HepG2 (cell line): ENCODE measurements around the gene ZMYND8. TPM values are rescaled to one million over a fixed set of nuclear protein-coding genes. Genes with fewer than 3 reads are reported as not detected.

Source experiments
- ATAC-seq: fragments of 200-7000 bp; cut with Tn5 transposase; 3 replicates; pipeline ENCODE4 v1.9.1; 2020; ENCODE audit warnings: mild to moderate bottlenecking, moderate library complexity
- BruUV-seq: library from RNA; stranded (reverse); fragments of 400-500 nt; replicated peaks from 2 replicates; lab custom pipeline; 2021; lab: Mats Ljungman, UMichigan
- CTCF ChIA-PET: fragments of 300-600 bp; formaldehyde crosslinking; extraction: SDS; loops from one replicate; lab custom pipeline; 2021; ENCODE audit warnings: low total read pairs, inconsistent platforms, low intra/inter-chr PET ratio; lab: Yijun Ruan, JAX
- POLR2A ChIA-PET: fragments of 350-600 bp; sonication (Branson Sonifier 250); formaldehyde crosslinking; loops from one replicate; lab custom pipeline; 2020; ENCODE audit warnings: antibody characterized with exemption, inconsistent platforms; lab: Yijun Ruan, JAX
- DNase-seq: peaks from one replicate; pipeline ENCODE4 v3.0.0-alpha.2; 2015; ENCODE audit warnings: low spot score
- FAIRE-seq: peaks from 3 replicates; lab custom pipeline; 2011; peaks lifted over from hg19 to GRCh38; lab: Jason Lieb, UNC
- H2AFZ ChIP-seq: one replicate; pipeline ENCODE4 v1.6.1; 2011; ENCODE audit warnings: low read length, inconsistent platforms
- H3K27ac ChIP-seq: fragments of 300-600 bp; 3 replicates; pipeline ENCODE4 v1.8.0; 2011; ENCODE audit warnings: mixed run types, mild to moderate bottlenecking, mixed read lengths, low read length, inconsistent platforms; ENCODE audit not compliant: insufficient read depth; ENCODE audit errors: extremely low read length
- H3K27me3 ChIP-seq, 2 experiments: fragments of 200-600 bp in 1 of 2; 2 replicates in 1 of 2; 3 replicates in 1 of 2; pipeline versions ENCODE4 v1.6.0 to v1.8.0; 2011; ENCODE audit warnings: low read length in 2 of 2, mild to moderate bottlenecking in 2 of 2, moderate library complexity in 2 of 2, inconsistent platforms in 1 of 2; ENCODE audit not compliant: insufficient read depth in 2 of 2, control insufficient read depth in 1 of 2
- H3K36me3 ChIP-seq, 2 experiments: fragments of 200-600 bp in 1 of 2; replicated peaks in 1 of 2; 2 replicates in 1 of 2; 3 replicates in 1 of 2; pipeline versions ENCODE4 v1.5.1 to v1.8.0; 2011; ENCODE audit warnings: low read length in 2 of 2, inconsistent platforms in 1 of 2; ENCODE audit not compliant: insufficient read depth in 2 of 2, control insufficient read depth in 1 of 2
- H3K4me1 ChIP-seq: 2 replicates; pipeline ENCODE4 v1.5.1; 2012; ENCODE audit warnings: low read length, inconsistent platforms; ENCODE audit not compliant: insufficient read depth
- H3K4me2 ChIP-seq: 2 replicates; pipeline ENCODE4 v1.6.0; 2011; ENCODE audit warnings: low read depth, low read length, inconsistent platforms
- H3K4me3 ChIP-seq, 3 experiments: fragments of 200-600 bp in 1 of 3; sonication (generic), shearing (Covaris generic) in 1 of 3; replicated peaks in 1 of 3; 2 replicates each; pipeline ENCODE4 v1.5.1; 2011 to 2016; ENCODE audit warnings: low read length in 3 of 3, inconsistent platforms in 2 of 3, low read depth in 2 of 3, mild to moderate bottlenecking in 2 of 3, control low read depth in 1 of 3, mixed read lengths in 1 of 3; ENCODE audit not compliant: insufficient read depth in 1 of 3
- H3K79me2 ChIP-seq: one replicate; pipeline ENCODE4 v1.6.1; 2011; ENCODE audit warnings: low read length, inconsistent platforms; ENCODE audit not compliant: insufficient read depth
- H3K9ac ChIP-seq: 2 replicates; pipeline ENCODE4 v1.6.0; 2011; ENCODE audit warnings: mild to moderate bottlenecking, low read depth, low read length, inconsistent platforms; ENCODE audit not compliant: insufficient read depth
- H3K9me3 ChIP-seq: 2 replicates; pipeline ENCODE4 v1.5.1; 2012; ENCODE audit warnings: mild to moderate bottlenecking, low read length
- H4K20me1 ChIP-seq: 2 replicates; pipeline ENCODE4 v1.6.0; 2011; ENCODE audit warnings: inconsistent platforms, mild to moderate bottlenecking, low read length, moderate library complexity; ENCODE audit not compliant: insufficient read depth
- ASH2L ChIP-seq: fragments of 300-600, 200-600 bp; sonication (generic); IDR thresholded peaks from 2 replicates; pipeline ENCODE4 v1.7.0; 2017; ENCODE audit warnings: low read depth, mild to moderate bottlenecking, moderate library complexity, mixed read lengths, low read length; ENCODE audit not compliant: insufficient read length
- ATF4 ChIP-seq, 2 experiments: fragments of 450-650 bp in 1 of 2; sonication (generic) in 1 of 2; formaldehyde crosslinking; IDR thresholded peaks; 2 replicates each; pipeline versions ENCODE4 v1.5.0 to v1.8.0; 2020 to 2022; ENCODE audit warnings: mild to moderate bottlenecking in 1 of 2, missing genetic modification reagents in 1 of 2
- GATA4 ChIP-seq: sonication (generic); IDR thresholded peaks from 2 replicates; pipeline ENCODE4 v1.6.1; 2016; ENCODE audit warnings: antibody characterized with exemption, low read depth, borderline replicate concordance
- GMEB1 ChIP-seq: sonication (generic); formaldehyde crosslinking; IDR thresholded peaks from 2 replicates; pipeline ENCODE4 v1.5.1; 2020; ENCODE audit warnings: missing genetic modification reagents, mild to moderate bottlenecking, borderline replicate concordance
- MED13 ChIP-seq: sonication (generic); formaldehyde crosslinking; IDR thresholded peaks from 2 replicates; pipeline ENCODE4 v1.5.0; 2020; ENCODE audit warnings: missing genetic modification reagents
- RAD21 ChIP-seq: fragments of 450-650 bp; formaldehyde crosslinking; IDR thresholded peaks from 2 replicates; pipeline ENCODE4 v1.5.0; 2020; ENCODE audit warnings: mild to moderate bottlenecking
- USF2 ChIP-seq, 2 experiments: sonication (generic) in 1 of 2; formaldehyde crosslinking in 1 of 2; IDR thresholded peaks; 2 replicates each; pipeline versions ENCODE4 v1.5.1 to v1.6.1; 2011 to 2020; ENCODE audit warnings: borderline replicate concordance in 1 of 2, low read depth in 1 of 2, low read length in 1 of 2, mild to moderate bottlenecking in 1 of 2, missing genetic modification reagents in 1 of 2, moderate library complexity in 1 of 2
- ZBTB2 ChIP-seq: sonication (generic); formaldehyde crosslinking; IDR thresholded peaks from 2 replicates; pipeline ENCODE4 v1.8.0; 2022; ENCODE audit warnings: low read depth, missing genetic modification reagents
- ZBTB43 ChIP-seq: sonication (generic); formaldehyde crosslinking; conservative IDR thresholded peaks from 2 replicates; pipeline ENCODE4 v1.4.0; 2020; ENCODE audit warnings: missing genetic modification reagents
- ZFP62 ChIP-seq: sonication (generic); formaldehyde crosslinking; IDR thresholded peaks from 2 replicates; pipeline ENCODE4 v1.4.0; 2020; ENCODE audit warnings: missing genetic modification reagents
- ZNF280B ChIP-seq: sonication (generic); formaldehyde crosslinking; IDR thresholded peaks from 2 replicates; pipeline ENCODE4 v1.5.0; 2020; ENCODE audit warnings: missing genetic modification reagents, mild to moderate bottlenecking, borderline replicate concordance
- ZNF44 ChIP-seq: sonication (generic); formaldehyde crosslinking; IDR thresholded peaks from 2 replicates; pipeline ENCODE4 v1.5.1; 2020; ENCODE audit warnings: mild to moderate bottlenecking, missing genetic modification reagents
- ZNF879 ChIP-seq: sonication (generic); formaldehyde crosslinking; IDR thresholded peaks from 2 replicates; pipeline ENCODE4 v1.8.1; 2023; ENCODE audit warnings: missing genetic modification reagents
- WGBS: methylation state at CpG from one replicate; pipeline ENCODE4 v1.1.6; 2017; ENCODE audit warnings: low lambda C conversion rate; 5-methylcytosine and 5-hydroxymethylcytosine counted together
- in situ Hi-C: cut with HindIII; loops from 2 replicates; pipeline ENCODE4 v1.10.0; 2017; ENCODE audit warnings: low pct_unique_long_range_greater_than_20kb; ENCODE audit not compliant: extremely low pct_ligation_motif_present
- intact Hi-C: fragments of 100-400 bp; cut with micrococcal nuclease; formaldehyde crosslinking; loops from one replicate; pipeline ENCODE4 v1.10.0; 2022; ENCODE audit not compliant: unreplicated experiment
- polyA plus RNA-seq, 8 experiments: library from polyadenylated mRNA; depleted of rRNA in 3 of 8; stranded (reverse) in 7 of 8; unstranded in 1 of 8; fragments of >200 nt; fragmentation: Illumina TruSeq in 4 of 8; extraction: Trizol in 4 of 8; gene quantifications; 2 replicates each; pipeline versions ENCODE4 v1.2.1 to v1.2.3, GENCODE V29; 2011 to 2016; ENCODE audit warnings: low read depth in 4 of 8, missing spikeins in 1 of 8, mixed read lengths in 1 of 8; ENCODE audit not compliant: insufficient read depth in 1 of 8
- total RNA-seq, 5 experiments: library from RNA; depleted of rRNA; stranded (reverse); fragments of >200 nt; fragmentation: Illumina TruSeq; extraction: Trizol; gene quantifications; 2 replicates each; pipeline ENCODE4 v1.2.3, GENCODE V29; 2016; ENCODE audit warnings: low read depth in 1 of 5

The ZMYND8 gene
- total and polyA plus RNA-seq, 2 of the 13 experiments (the other 11 are each of a cell fraction or from before 2014, with no cell fraction given), result 53.9 to 84.7 TPM

GRCh38 chr20:47353239-47353691 lies 3.2 kb downstream of the ZMYND8 start:
- CTCF ChIA-PET, result interaction anchor here (1.7 kb wide), 1 partner anchor 31 kb away, joined by 7 read pairs; no protein-coding TSS in a partner anchor
- Histone ChIP-seq H2AFZ (no peak overlapping the region), H4K20me1 (peaks cover 48% of the 10 kb centered on the region), H3K4me1 (peaks cover 80% of the 10 kb centered on the region), H3K9ac (peak overlapping the region; percentile 99), H3K27me3 (no peaks in the 10 kb centered on the region; a peak in 1 of 5 replicates), H3K4me2 (peak overlapping the region; percentile 91), H3K27ac (peak overlapping the region; percentile 99), H3K4me3 (peak overlapping the region; percentile 72 to 81 (median 73); a peak in 5 of 6 replicates), H3K9me3 (no peaks in the 10 kb centered on the region), H3K79me2 (peaks cover 89% of the 10 kb centered on the region), H3K36me3 (peaks cover 5 to 34% of the 10 kb centered on the region in 2 experiments)
- DNase-seq (no peak), FAIRE-seq (no peak), ATAC-seq (no peak)
- 75% methylated on average over 3 of the region's 3 CpGs for WGBS
- intact Hi-C loops (no loop called here), in situ Hi-C loops (no loop called here)
- POLR2A ChIA-PET, result interaction anchor here (1.0 to 13.6 kb wide), 8 partner anchors 6 to 60 kb away, joined by 3 to 624 read pairs (median 102); no protein-coding TSS in a partner anchor
- no TSS peak for BruUV-seq
- TF ChIP-seq ZBTB43 (CRISPR knock-in tag), result no peak
- no peak for TF ChIP-seq ASH2L
- TF ChIP-seq ZNF280B (CRISPR knock-in tag), result no peak
- TF ChIP-seq ZBTB2 (CRISPR knock-in tag), result 0 out of 2 replicates have a peak, but pooled peaks have one; percentile 26
- no peak for TF ChIP-seq USF2 (IDR thresholded peaks at IDR 0.05; ENCODE audit: low read depth, low read length)
- TF ChIP-seq USF2 (CRISPR knock-in tag; IDR thresholded peaks at IDR 0.05; ENCODE audit: borderline replicate concordance), result 0 out of 2 replicates have a peak, but pooled peaks have one; percentile 24
- 0 out of 2 replicates have a peak, but pooled peaks have one; percentile 6 for TF ChIP-seq ZNF44 (CRISPR knock-in tag)
- no peak for TF ChIP-seq MED13 (CRISPR knock-in tag)
- TF ChIP-seq GMEB1 (CRISPR knock-in tag), result peak; percentile 16; the same call in 1 of the 2 replicates
- TF ChIP-seq ZFP62, result no peak
- TF ChIP-seq ATF4 (CRISPR knock-in tag; IDR thresholded peaks at IDR 0.05), result peak in 1 of 2 experiments; percentile 21; a peak in 1 of 4 replicates
- TF ChIP-seq ZNF879, result peak; percentile 62; the same call in 1 of the 2 replicates
- TF ChIP-seq RAD21 (CRISPR knock-in tag), result no peak
- TF ChIP-seq GATA4, result no peak
